GM12878 (cell line): Measurements from ENCODE around the gene ADIG. TPM values are rescaled to one million over a fixed set of nuclear protein-coding genes. Genes with fewer than 3 reads are reported as not detected.

ENCODE experiments used
- ATAC-seq: fragments of 200-7000 bp; cut with Tn5 transposase; 3 replicates; pipeline ENCODE4 v1.9.1; 2020; ENCODE audit warnings: mild to moderate bottlenecking, moderate library complexity
- BruUV-seq: library from RNA; stranded (reverse); fragments of 400-500 nt; replicated peaks from 2 replicates; lab custom pipeline; 2021; lab: Mats Ljungman, UMichigan
- CTCF ChIA-PET: fragments of 300-600 bp; sonication (Branson Sonifier 250); formaldehyde crosslinking; extraction: SDS; loops from one replicate; lab custom pipeline; 2021; ENCODE audit warnings: inconsistent platforms; lab: Yijun Ruan, JAX
- POLR2A ChIA-PET: fragments of 350-600 bp; formaldehyde crosslinking; extraction: SDS; loops from one replicate; lab custom pipeline; 2021; ENCODE audit warnings: inconsistent platforms; lab: Charles Lee
- RAD21 ChIA-PET: fragments of 300-600 bp; sonication (Branson Sonifier 250); formaldehyde crosslinking; loops from one replicate; lab custom pipeline; 2023; ENCODE audit warnings: antibody characterized with exemption; ENCODE audit not compliant: unreplicated experiment; lab: Charles Lee
- SMC1A ChIA-PET: fragments of 300-600 bp; sonication (Branson Sonifier 250); formaldehyde crosslinking; loops from one replicate; lab custom pipeline; 2023; ENCODE audit not compliant: unreplicated experiment, uncharacterized antibody; lab: Charles Lee
- DNase-seq: peaks from one replicate; pipeline ENCODE4 v3.0.0-alpha.2; 2011; ENCODE audit warnings: low read depth, low spot score
- FAIRE-seq: peaks from 3 replicates; lab custom pipeline; 2011; peaks lifted over from hg19 to GRCh38; lab: Jason Lieb, UNC
- H2AFZ ChIP-seq: 2 replicates; pipeline ENCODE4 v1.6.0; 2011; ENCODE audit warnings: low read depth, low read length, control low read depth; ENCODE audit not compliant: control insufficient read depth
- H3K27ac ChIP-seq: 2 replicates; pipeline ENCODE4 v1.5.1; 2011; ENCODE audit warnings: control low read depth; ENCODE audit not compliant: control insufficient read depth, insufficient read depth
- H3K27me3 ChIP-seq, 2 experiments: replicated peaks in 1 of 2; 2 replicates each; pipeline versions ENCODE4 v1.6.0 to v1.6.1; 2011; ENCODE audit warnings: low read length in 1 of 2; ENCODE audit not compliant: control insufficient read depth in 2 of 2, insufficient read depth in 2 of 2
- H3K36me3 ChIP-seq, 2 experiments: 2 replicates each; pipeline ENCODE4 v1.5.1; 2011; ENCODE audit warnings: low read length in 1 of 2; ENCODE audit not compliant: control insufficient read depth in 2 of 2, insufficient read depth in 2 of 2
- H3K4me1 ChIP-seq: 2 replicates; pipeline ENCODE4 v1.6.1; 2011; ENCODE audit warnings: mild to moderate bottlenecking, low read length, moderate library complexity, mixed read lengths; ENCODE audit not compliant: control insufficient read depth, insufficient read depth
- H3K4me2 ChIP-seq: 2 replicates; pipeline ENCODE4 v1.6.0; 2011; ENCODE audit warnings: control low read depth; ENCODE audit not compliant: control insufficient read depth, insufficient read depth
- H3K4me3 ChIP-seq: fragments of 200-600 bp; sonication (generic); 2 replicates; pipeline ENCODE4 v1.5.1; 2016
- H3K79me2 ChIP-seq: 2 replicates; pipeline ENCODE4 v1.6.0; 2011; ENCODE audit warnings: low read length; ENCODE audit not compliant: control insufficient read depth, insufficient read depth
- H3K9ac ChIP-seq: 2 replicates; pipeline ENCODE4 v1.8.0; 2011; ENCODE audit warnings: low read length, control low read depth, mixed read lengths; ENCODE audit not compliant: control insufficient read depth, insufficient read depth
- H3K9me3 ChIP-seq: replicated peaks from 3 replicates; pipeline ENCODE4 v1.5.1; 2011; ENCODE audit warnings: mild to moderate bottlenecking, low read length; ENCODE audit not compliant: control insufficient read depth, insufficient read depth
- H4K20me1 ChIP-seq: 2 replicates; pipeline ENCODE4 v1.6.0; 2011; ENCODE audit not compliant: control insufficient read depth, insufficient read depth
- EGR1 ChIP-seq, 2 experiments: IDR thresholded peaks; 1 replicate in 1 of 2; 2 replicates in 1 of 2; pipeline ENCODE4 v1.6.1; 2011 to 2012; ENCODE audit warnings: low read depth in 2 of 2, low read length in 2 of 2, borderline replicate concordance in 1 of 2, mild to moderate bottlenecking in 1 of 2, moderate library complexity in 1 of 2
- SMC3 ChIP-seq: IDR thresholded peaks from 2 replicates; pipeline ENCODE4 v1.6.1; 2011; ENCODE audit warnings: low read length, improper control_type of control experiment, borderline replicate concordance
- ZNF274 ChIP-seq: IDR thresholded peaks from one replicate; pipeline ENCODE4 v1.8.0; 2011; ENCODE audit not compliant: insufficient read length, insufficient read depth
- WGBS: methylation state at CpG from one replicate; pipeline ENCODE4 v1.1.6; 2016; ENCODE audit warnings: low lambda C conversion rate; ENCODE audit not compliant: insufficient replicate concordance, insufficient coverage; ENCODE audit errors: missing lambda C conversion rate; 5-methylcytosine and 5-hydroxymethylcytosine counted together
- in situ Hi-C: fragments of 300-500 bp; cut with MboI; formaldehyde crosslinking; loops from 9 replicates; pipeline ENCODE4 v1.14.3; 2018; ENCODE audit warnings: mixed read lengths
- intact Hi-C: fragments of 100-400 bp; cut with micrococcal nuclease; formaldehyde crosslinking; loops from one replicate; pipeline ENCODE4 v1.14.2; 2022; ENCODE audit not compliant: unreplicated experiment
- polyA plus RNA-seq, 11 experiments: library from polyadenylated mRNA; depleted of rRNA in 4 of 11; unstranded in 6 of 11; stranded (reverse) in 5 of 11; fragments of >200 nt; fragmentation: Nextera tagmentation in 4 of 11; fragmentation: Illumina TruSeq in 1 of 11; extraction: Ambion mirVana in 4 of 11; extraction: Trizol in 1 of 11; gene quantifications; 1 replicate in 1 of 11; 2 replicates in 10 of 11; pipeline versions ENCODE4 v1.2.1 to v1.2.3, GENCODE V29; 2011 to 2016; ENCODE audit warnings: inconsistent platforms in 2 of 11, missing spikeins in 2 of 11, low read depth in 1 of 11
- total RNA-seq, 4 experiments: library from RNA; depleted of rRNA in 3 of 4; stranded (reverse); fragments of >200 nt in 3 of 4; fragmentation: Illumina TruSeq in 1 of 4; extraction: Trizol in 1 of 4; gene quantifications; 2 replicates each; pipeline versions ENCODE4 v1.2.1 to v1.2.3, GENCODE V29; 2013 to 2021
- TF ChIP-seq, protein P1 (sequence below): fragments of 450-650 bp; formaldehyde crosslinking; IDR thresholded peaks from 2 replicates; pipeline ENCODE4 v1.5.0; 2022; ENCODE audit warnings: mild to moderate bottlenecking, missing genetic modification characterization
- TF ChIP-seq, protein P2 (sequence below): fragments of 450-650 bp; IDR thresholded peaks from 2 replicates; pipeline ENCODE4 v1.6.1; 2016; ENCODE audit warnings: mild to moderate bottlenecking

ADIG gene
- total and polyA plus RNA-seq, 10 of the 15 experiments (the other 5 are each of a cell fraction or from before 2014, with no cell fraction given), result not detected

DNA sequence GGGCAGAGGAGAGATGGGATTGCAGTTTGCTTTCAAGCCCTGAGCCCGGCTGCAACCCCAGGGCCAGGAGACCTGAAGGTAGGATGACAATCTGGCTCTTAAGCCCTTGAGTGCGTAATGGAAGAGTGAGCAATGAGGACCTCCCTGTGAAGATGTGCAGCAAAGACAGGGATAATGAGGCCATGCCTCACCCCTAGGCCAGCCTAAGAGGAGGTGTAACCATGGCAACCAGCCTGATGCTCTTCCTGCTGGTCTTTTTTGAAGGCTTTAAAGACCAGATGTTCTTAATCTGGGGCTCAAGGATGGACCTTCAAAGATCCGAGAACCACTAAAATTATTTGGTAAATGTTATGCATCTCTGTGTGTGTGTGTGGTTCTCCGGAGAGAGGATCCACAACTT is 28.8 kb downstream of the ADIG start:
- H3K4me3 ChIP-seq, result no peak overlapping the region
- ChIA-PET RAD21 (no interaction called here), CTCF (interaction anchor here (0.9 kb wide), 1 partner anchor 142 kb away, joined by 3 read pairs; no protein-coding TSS in a partner anchor), SMC1A (no interaction called here), POLR2A (no interaction called here)
- peaks cover 3% of the 10 kb centered on the region in 2 experiments; a peak in 2 of 4 replicates for H3K27me3 ChIP-seq
- intact Hi-C loops, result no loop called here
- DNase-seq (no peak), ATAC-seq (no peak), FAIRE-seq (no peak)
- WGBS, result 72% methylated on average over 4 of the region's 4 CpGs
- H3K27ac ChIP-seq, result no peak overlapping the region
- H2AFZ ChIP-seq, result no peak overlapping the region
- H3K4me1 ChIP-seq, result no peaks in the 10 kb centered on the region
- no peak overlapping the region for H3K9ac ChIP-seq
- H3K4me2 ChIP-seq, result no peak overlapping the region
- no peaks in the 10 kb centered on the region for H3K79me2 ChIP-seq
- in situ Hi-C loops, result no loop called here
- H3K9me3 ChIP-seq, result no peaks in the 10 kb centered on the region
- no peak for TF ChIP-seq EGR1 (IDR thresholded peaks at IDR 0.05; ENCODE audit: borderline replicate concordance in 1 of 2, low read depth in 2 of 2, low read length in 2 of 2)
- TF ChIP-seq ZNF274, result no peak
- TF ChIP-seq, protein P1, sequence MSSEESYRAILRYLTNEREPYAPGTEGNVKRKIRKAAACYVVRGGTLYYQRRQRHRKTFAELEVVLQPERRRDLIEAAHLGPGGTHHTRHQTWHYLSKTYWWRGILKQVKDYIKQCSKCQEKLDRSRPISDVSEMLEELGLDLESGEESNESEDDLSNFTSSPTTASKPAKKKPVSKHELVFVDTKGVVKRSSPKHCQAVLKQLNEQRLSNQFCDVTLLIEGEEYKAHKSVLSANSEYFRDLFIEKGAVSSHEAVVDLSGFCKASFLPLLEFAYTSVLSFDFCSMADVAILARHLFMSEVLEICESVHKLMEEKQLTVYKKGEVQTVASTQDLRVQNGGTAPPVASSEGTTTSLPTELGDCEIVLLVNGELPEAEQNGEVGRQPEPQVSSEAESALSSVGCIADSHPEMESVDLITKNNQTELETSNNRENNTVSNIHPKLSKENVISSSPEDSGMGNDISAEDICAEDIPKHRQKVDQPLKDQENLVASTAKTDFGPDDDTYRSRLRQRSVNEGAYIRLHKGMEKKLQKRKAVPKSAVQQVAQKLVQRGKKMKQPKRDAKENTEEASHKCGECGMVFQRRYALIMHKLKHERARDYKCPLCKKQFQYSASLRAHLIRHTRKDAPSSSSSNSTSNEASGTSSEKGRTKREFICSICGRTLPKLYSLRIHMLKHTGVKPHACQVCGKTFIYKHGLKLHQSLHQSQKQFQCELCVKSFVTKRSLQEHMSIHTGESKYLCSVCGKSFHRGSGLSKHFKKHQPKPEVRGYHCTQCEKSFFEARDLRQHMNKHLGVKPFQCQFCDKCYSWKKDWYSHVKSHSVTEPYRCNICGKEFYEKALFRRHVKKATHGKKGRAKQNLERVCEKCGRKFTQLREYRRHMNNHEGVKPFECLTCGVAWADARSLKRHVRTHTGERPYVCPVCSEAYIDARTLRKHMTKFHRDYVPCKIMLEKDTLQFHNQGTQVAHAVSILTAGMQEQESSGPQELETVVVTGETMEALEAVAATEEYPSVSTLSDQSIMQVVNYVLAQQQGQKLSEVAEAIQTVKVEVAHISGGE (CRISPR knock-in tag), result no peak
- TF ChIP-seq, protein P2, sequence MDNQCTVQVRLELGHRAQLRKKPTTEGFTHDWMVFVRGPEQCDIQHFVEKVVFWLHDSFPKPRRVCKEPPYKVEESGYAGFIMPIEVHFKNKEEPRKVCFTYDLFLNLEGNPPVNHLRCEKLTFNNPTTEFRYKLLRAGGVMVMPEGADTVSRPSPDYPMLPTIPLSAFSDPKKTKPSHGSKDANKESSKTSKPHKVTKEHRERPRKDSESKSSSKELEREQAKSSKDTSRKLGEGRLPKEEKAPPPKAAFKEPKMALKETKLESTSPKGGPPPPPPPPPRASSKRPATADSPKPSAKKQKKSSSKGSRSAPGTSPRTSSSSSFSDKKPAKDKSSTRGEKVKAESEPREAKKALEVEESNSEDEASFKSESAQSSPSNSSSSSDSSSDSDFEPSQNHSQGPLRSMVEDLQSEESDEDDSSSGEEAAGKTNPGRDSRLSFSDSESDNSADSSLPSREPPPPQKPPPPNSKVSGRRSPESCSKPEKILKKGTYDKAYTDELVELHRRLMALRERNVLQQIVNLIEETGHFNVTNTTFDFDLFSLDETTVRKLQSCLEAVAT, result no peak
- TF ChIP-seq SMC3, result no peak
- no peaks in the 10 kb centered on the region for H3K36me3 ChIP-seq
- H4K20me1 ChIP-seq, result no peaks in the 10 kb centered on the region
- no TSS peak for BruUV-seq
